ENCODE measurements around the gene OSBPL5.
A peak's percentile ranks its signal among the peaks of the same experiment; 100 is the strongest.

Gene OSBPL5

DNA sequence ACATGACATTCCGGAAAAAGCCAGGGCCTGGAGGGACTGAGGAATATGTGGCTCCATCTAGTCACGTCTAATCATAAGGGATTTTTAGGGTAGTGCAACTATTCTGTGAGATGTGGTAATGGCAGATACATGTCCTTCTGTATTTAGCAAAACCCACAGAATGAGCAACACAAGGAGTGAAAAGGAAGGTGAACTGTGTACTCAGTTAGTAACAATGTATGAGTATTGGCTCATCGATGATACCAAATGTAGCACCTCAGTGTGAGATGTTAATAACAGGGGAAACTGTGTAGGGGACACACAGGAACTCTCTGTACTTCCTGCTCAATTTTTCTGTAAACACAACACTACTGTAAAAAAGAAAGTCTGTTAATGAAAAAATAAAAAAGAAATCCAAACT lies 65.9 kb downstream of the OSBPL5 start:
- TF ChIP-seq, protein P1, sequence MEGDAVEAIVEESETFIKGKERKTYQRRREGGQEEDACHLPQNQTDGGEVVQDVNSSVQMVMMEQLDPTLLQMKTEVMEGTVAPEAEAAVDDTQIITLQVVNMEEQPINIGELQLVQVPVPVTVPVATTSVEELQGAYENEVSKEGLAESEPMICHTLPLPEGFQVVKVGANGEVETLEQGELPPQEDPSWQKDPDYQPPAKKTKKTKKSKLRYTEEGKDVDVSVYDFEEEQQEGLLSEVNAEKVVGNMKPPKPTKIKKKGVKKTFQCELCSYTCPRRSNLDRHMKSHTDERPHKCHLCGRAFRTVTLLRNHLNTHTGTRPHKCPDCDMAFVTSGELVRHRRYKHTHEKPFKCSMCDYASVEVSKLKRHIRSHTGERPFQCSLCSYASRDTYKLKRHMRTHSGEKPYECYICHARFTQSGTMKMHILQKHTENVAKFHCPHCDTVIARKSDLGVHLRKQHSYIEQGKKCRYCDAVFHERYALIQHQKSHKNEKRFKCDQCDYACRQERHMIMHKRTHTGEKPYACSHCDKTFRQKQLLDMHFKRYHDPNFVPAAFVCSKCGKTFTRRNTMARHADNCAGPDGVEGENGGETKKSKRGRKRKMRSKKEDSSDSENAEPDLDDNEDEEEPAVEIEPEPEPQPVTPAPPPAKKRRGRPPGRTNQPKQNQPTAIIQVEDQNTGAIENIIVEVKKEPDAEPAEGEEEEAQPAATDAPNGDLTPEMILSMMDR (IDR thresholded peaks at IDR 0.05) = no peak
- H3K27ac ChIP-seq = no peak overlapping the region
- no peak overlapping the region for H3K4me3 ChIP-seq
- no peak for DNase-seq (ENCODE audit: low spot score)

- no peak for DNase-seq (ENCODE audit: low spot score)
- TF ChIP-seq, protein P1 (IDR thresholded peaks at IDR 0.05) = no peak
- no peak overlapping the region for H3K27ac ChIP-seq
- H3K4me3 ChIP-seq = no peak overlapping the region
These were observed 68.1 kb downstream of the OSBPL5 start for GRCh38 chr11:3096909-3097530.

DNA sequence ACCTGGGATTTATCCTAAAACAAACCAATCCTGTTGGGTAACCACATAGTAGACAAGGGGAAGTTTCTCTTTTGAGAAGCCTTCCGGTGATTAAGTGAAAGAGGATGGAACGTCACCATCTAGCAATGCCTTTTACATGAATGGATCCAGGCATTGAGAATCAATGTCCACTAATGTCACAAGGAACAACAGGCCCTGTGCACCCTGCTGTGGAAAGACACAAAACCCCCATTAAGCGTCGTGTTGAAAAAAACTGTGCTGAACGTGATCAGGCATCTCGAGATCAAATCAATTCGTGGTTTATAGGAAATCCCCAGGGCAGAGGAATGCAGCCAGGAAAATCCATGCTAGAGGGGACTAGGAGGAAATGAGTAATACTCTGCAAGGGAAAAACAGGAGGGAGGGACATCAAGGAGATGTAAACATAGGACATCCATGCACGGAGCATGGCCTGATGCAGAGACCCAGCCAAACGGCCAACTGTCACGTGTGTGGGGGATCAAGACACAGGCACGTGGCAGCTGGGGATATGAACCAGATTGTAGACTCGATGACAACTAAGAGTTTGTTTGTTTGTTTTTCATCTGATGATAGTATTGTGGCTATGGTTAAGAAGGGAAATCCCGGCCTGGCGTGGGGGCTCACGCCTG lies 69.3 kb downstream of the OSBPL5 start:
- DNase-seq (ENCODE audit: low spot score) = no peak
- no peak overlapping the region for H3K4me3 ChIP-seq
- TF ChIP-seq, protein P1 (IDR thresholded peaks at IDR 0.05) = no peak
- peak overlapping the region; percentile 18 to 74 for H3K27ac ChIP-seq

DNA sequence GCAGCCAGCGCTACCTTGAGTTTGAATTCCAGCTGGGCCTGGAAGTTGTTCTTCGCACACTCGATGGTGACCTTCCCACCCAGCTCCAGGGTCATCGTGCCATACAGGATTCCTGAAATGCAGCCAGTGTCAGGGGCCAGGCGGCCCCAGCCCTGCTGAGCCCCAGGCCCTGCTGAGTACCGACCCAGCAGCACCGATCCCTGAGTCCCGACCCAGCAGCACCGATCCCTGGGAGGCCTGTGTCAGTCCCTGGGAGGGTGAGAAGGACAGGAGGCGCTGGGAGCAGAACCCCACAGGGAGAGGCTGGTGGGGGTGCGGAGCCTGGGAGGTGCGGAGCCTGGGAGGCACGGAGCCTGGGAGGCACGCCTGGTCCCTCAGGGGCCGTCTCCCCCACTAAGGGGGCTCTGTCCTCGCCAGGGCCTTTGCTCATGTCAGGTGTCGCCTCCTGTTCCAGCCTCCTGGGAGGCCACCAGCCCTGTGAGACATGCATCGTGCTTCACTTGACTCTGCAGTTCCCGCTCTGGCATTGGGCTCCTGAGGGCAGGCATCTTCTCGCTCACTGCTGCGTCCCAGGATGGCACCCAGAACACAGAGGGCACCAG lies 70.8 kb downstream of the OSBPL5 start:
- no peak overlapping the region for H3K4me3 ChIP-seq
- no peak for DNase-seq (ENCODE audit: low spot score)
- TF ChIP-seq, protein P1 (IDR thresholded peaks at IDR 0.05) = no peak
- no peak overlapping the region for H3K27ac ChIP-seq

GRCh38 chr11:3093281-3094191 lies 71.6 kb downstream of the OSBPL5 start:
- Histone ChIP-seq H3K27ac (no peak overlapping the region), H3K4me3 (no peak overlapping the region)
- no peak for DNase-seq (ENCODE audit: low spot score)
- TF ChIP-seq, protein P1 (IDR thresholded peaks at IDR 0.05) = no peak

- DNase-seq (ENCODE audit: low spot score) = no peak
- TF ChIP-seq, protein P1 (IDR thresholded peaks at IDR 0.05) = no peak
- Histone ChIP-seq H3K4me3 (no peak overlapping the region), H3K27ac (no peak overlapping the region)
These were observed 72.4 kb downstream of the OSBPL5 start for GRCh38 chr11:3092603-3093141.
